HK-2 (cell line): ENCODE data around the gene ANKRD10.
"Not testable (repeated sequence)": the region's sequence is repeated elsewhere in the genome, so short reads cannot be mapped to it uniquely, and the experiment has no call there.

Experiments used
- DNase-seq: peaks from one replicate; pipeline ENCODE4 v3.0.0-alpha.2; 2018; ENCODE audit not compliant: unreplicated experiment

The ANKRD10 gene

GRCh38 chr13:110866491-110867170 lies 48.2 kb downstream of the ANKRD10 start:
- DNase-seq, result no peak

GRCh38 chr13:110863685-110864084 lies 51.2 kb downstream of the ANKRD10 start:
- no peak for DNase-seq

- no peak for DNase-seq
Observed at GRCh38 chr13:110860983-110861382, 53.9 kb downstream of the ANKRD10 start.

- DNase-seq, result no peak
Observed at GRCh38 chr13:110856942-110857835, 57.7 kb downstream of the ANKRD10 start.

- no peak for DNase-seq
Observed at GRCh38 chr13:110855363-110855762, 59.5 kb downstream of the ANKRD10 start.

GRCh38 chr13:110854866-110855265 lies 60.0 kb downstream of the ANKRD10 start:
- no peak for DNase-seq

GRCh38 chr13:110853235-110853721 lies 61.6 kb downstream of the ANKRD10 start:
- no peak for DNase-seq

GRCh38 chr13:110850840-110851239 lies 64.0 kb downstream of the ANKRD10 start:
- no peak for DNase-seq

GRCh38 chr13:110850006-110850405 lies 64.9 kb downstream of the ANKRD10 start:
- no peak for DNase-seq

GRCh38 chr13:110845520-110845919 lies 69.3 kb downstream of the ANKRD10 start:
- no peak for DNase-seq

- DNase-seq, result no peak
Observed at GRCh38 chr13:110841846-110842245, 73.0 kb downstream of the ANKRD10 start.

- no peak for DNase-seq
Observed at GRCh38 chr13:110841406-110841805, 73.5 kb downstream of the ANKRD10 start.

GRCh38 chr13:110838867-110839538 lies 75.9 kb downstream of the ANKRD10 start:
- no peak for DNase-seq

- DNase-seq, result no peak
Observed at GRCh38 chr13:110838116-110838515, 76.8 kb downstream of the ANKRD10 start.

GRCh38 chr13:110837397-110838061 lies 77.3 kb downstream of the ANKRD10 start:
- DNase-seq, result not testable (repeated sequence)

- DNase-seq, result no peak
Observed at GRCh38 chr13:110836605-110836903, 78.3 kb downstream of the ANKRD10 start.

- no peak for DNase-seq
Observed at GRCh38 chr13:110835721-110836604, 78.9 kb downstream of the ANKRD10 start.

- DNase-seq, result no peak
Observed at GRCh38 chr13:110834572-110834971, 80.3 kb downstream of the ANKRD10 start.

GRCh38 chr13:110832531-110832930 lies 82.3 kb downstream of the ANKRD10 start:
- DNase-seq, result no peak

- DNase-seq, result no peak
Observed at GRCh38 chr13:110832205-110832479, 82.7 kb downstream of the ANKRD10 start.
